Naive thymus-derived CD4-positive, alpha-beta T cell (primary cell): ENCODE measurements around the gene ATP5IF1. TPM values are rescaled to one million over a fixed set of nuclear protein-coding genes. Genes with fewer than 3 reads are reported as not detected.

Source experiments
- ATAC-seq: fragments of 150-1000 bp; cut with Tn5 transposase; 2 replicates; pipeline ENCODE4 v1.10.0; 2021; ENCODE audit warnings: mild to moderate bottlenecking, moderate library complexity
- CTCF ChIA-PET: fragments of 350-600 bp; sonication (Branson Sonifier 250); formaldehyde crosslinking; loops from one replicate; lab custom pipeline; 2021; ENCODE audit warnings: antibody characterized with exemption; lab: Charles Lee
- POLR2A ChIA-PET: fragments of 350-600 bp; sonication (Branson Sonifier 250); formaldehyde crosslinking; loops from one replicate; lab custom pipeline; 2021; ENCODE audit warnings: antibody characterized with exemption, inconsistent platforms; lab: Charles Lee
- DNase-seq, 9 donors: peaks; one replicate each; pipeline versions ENCODE4 v3.0.0 to v3.0.0-alpha.2; 2020 to 2022; ENCODE audit warnings: mixed read lengths in 1 of 9
- H3K27ac ChIP-seq: one replicate; pipeline ENCODE4 v1.7.0; 2013; ENCODE audit warnings: mild to moderate bottlenecking, low read depth, low read length, moderate library complexity
- H3K27me3 ChIP-seq, 2 donors: one replicate each; pipeline ENCODE4 v1.7.0; 2013; ENCODE audit warnings: low read length in 2 of 2, mild to moderate bottlenecking in 2 of 2, moderate library complexity in 2 of 2; ENCODE audit not compliant: control insufficient read depth in 2 of 2, insufficient read depth in 2 of 2
- H3K36me3 ChIP-seq, 3 experiments: 1 replicate in 2 of 3; 2 replicates in 1 of 3; pipeline ENCODE4 v1.7.0; 2013; ENCODE audit warnings: low read length in 3 of 3, mild to moderate bottlenecking in 3 of 3, moderate library complexity in 1 of 3; ENCODE audit not compliant: insufficient read depth in 3 of 3, control insufficient read depth in 2 of 3
- H3K4me1 ChIP-seq, 2 donors: one replicate each; pipeline ENCODE4 v1.7.0; 2013; ENCODE audit warnings: low read length in 2 of 2, mild to moderate bottlenecking in 2 of 2, moderate library complexity in 1 of 2; ENCODE audit not compliant: control insufficient read depth in 2 of 2, insufficient read depth in 2 of 2
- H3K4me3 ChIP-seq: 2 replicates; pipeline ENCODE4 v1.7.0; 2013; ENCODE audit warnings: mild to moderate bottlenecking, low read length
- H3K9me3 ChIP-seq, 3 experiments: 1 replicate in 2 of 3; 2 replicates in 1 of 3; pipeline ENCODE4 v1.7.0; 2013; ENCODE audit warnings: low read length in 3 of 3; ENCODE audit not compliant: control insufficient read depth in 2 of 3
- H3K27ac Mint-ChIP-seq, 9 donors: one replicate each; pipeline ENCODE4 v1.8.0; 2020 to 2022; ENCODE audit warnings: mixed read lengths in 9 of 9, mild to moderate bottlenecking in 8 of 9, moderate library complexity in 5 of 9, inconsistent platforms in 2 of 9
- H3K27me3 Mint-ChIP-seq, 5 donors: one replicate each; pipeline ENCODE4 v1.8.0; 2021 to 2022; ENCODE audit warnings: mixed read lengths in 5 of 5, mild to moderate bottlenecking in 1 of 5
- H3K36me3 Mint-ChIP-seq, 5 donors: one replicate each; pipeline ENCODE4 v1.8.0; 2020 to 2022; ENCODE audit warnings: mixed read lengths in 5 of 5, mild to moderate bottlenecking in 3 of 5, inconsistent platforms in 1 of 5
- H3K4me1 Mint-ChIP-seq, 7 donors: one replicate each; pipeline ENCODE4 v1.8.0; 2020 to 2022; ENCODE audit warnings: mixed read lengths in 7 of 7, mild to moderate bottlenecking in 3 of 7, inconsistent platforms in 1 of 7
- H3K4me3 Mint-ChIP-seq, 10 donors: one replicate each; pipeline ENCODE4 v1.8.0; 2020 to 2022; ENCODE audit warnings: mild to moderate bottlenecking in 10 of 10, mixed read lengths in 10 of 10, moderate library complexity in 6 of 10, inconsistent platforms in 2 of 10
- H3K9me3 Mint-ChIP-seq, 11 donors: one replicate each; pipeline ENCODE4 v1.8.0; 2020 to 2022; ENCODE audit warnings: mixed read lengths in 11 of 11, mild to moderate bottlenecking in 4 of 11, inconsistent platforms in 1 of 11, moderate library complexity in 1 of 11
- intact Hi-C, 2 donors: fragments of 100-400 bp; cut with micrococcal nuclease; formaldehyde crosslinking; loops; one replicate each; pipeline ENCODE4 v1.15.1; 2023
- polyA plus RNA-seq, 2 donors: library from polyadenylated mRNA; unstranded; fragments of 300-500 nt; fragmentation: Illumina TruSeq; gene quantifications; one replicate each; pipeline ENCODE4 v1.2.3, GENCODE V29; 2021
- total RNA-seq, 6 experiments: library from RNA in 5 of 6; stranded (reverse) in 5 of 6; gene quantifications; 1 replicate in 5 of 6; 2 replicates in 1 of 6; pipeline ENCODE4 v1.2.3 and lab custom pipeline; 2021 to 2026

Gene ATP5IF1
- total and polyA plus RNA-seq, 7 experiments from 2014 or later = 68.2 to 640 (median 148) TPM

GRCh38 chr1:28265577-28265976 lies 29.7 kb downstream of the ATP5IF1 start:
- H3K36me3 Mint-ChIP-seq = peaks cover 0 to 5% (median 0%) of the 10 kb centered on the region in 5 donors
- ChIA-PET POLR2A (interaction anchor here (0.9 to 1.1 kb wide), 2 partner anchors 9 to 19 kb away, joined by 3 read pairs; no protein-coding TSS in a partner anchor), CTCF (interaction anchor here (1.0 kb wide), 1 partner anchor 30 kb away, joined by 3 read pairs; the partner anchor contains the start of gene ATP5IF1)
- no peaks in the 10 kb centered on the region for H3K27me3 ChIP-seq
- no peaks in the 10 kb centered on the region for H3K9me3 ChIP-seq
- intact Hi-C loops = no loop called here
- no peak overlapping the region for H3K4me3 ChIP-seq
- no peak overlapping the region for H3K4me3 Mint-ChIP-seq
- ATAC-seq = no peak
- peaks cover 0 to 1% (median 0%) of the 10 kb centered on the region in 11 donors for H3K9me3 Mint-ChIP-seq
- no peaks in the 10 kb centered on the region for H3K36me3 ChIP-seq
- H3K27ac ChIP-seq = no peak overlapping the region
- no peaks in the 10 kb centered on the region for H3K27me3 Mint-ChIP-seq
- no peak overlapping the region for H3K27ac Mint-ChIP-seq
- H3K4me1 Mint-ChIP-seq = peaks cover 8 to 28% (median 14%) of the 10 kb centered on the region in 7 donors
- peaks cover 8% of the 10 kb centered on the region in 2 donors for H3K4me1 ChIP-seq
- DNase-seq = no peak

GRCh38 chr1:28266920-28267322 lies 31.0 kb downstream of the ATP5IF1 start:
- Histone ChIP-seq H3K27me3 (no peaks in the 10 kb centered on the region), H3K27ac (no peak overlapping the region), H3K4me3 (no peak overlapping the region), H3K4me1 (no peaks in the 10 kb centered on the region), H3K36me3 (peaks cover 0 to under 1% (median 0%) of the 10 kb centered on the region in 3 experiments), H3K9me3 (no peaks in the 10 kb centered on the region)
- Mint-ChIP-seq H3K4me1 (peaks cover 0 to 18% (median 4%) of the 10 kb centered on the region in 7 donors), H3K27me3 (no peaks in the 10 kb centered on the region), H3K9me3 (peaks cover 0 to 1% (median 0%) of the 10 kb centered on the region in 11 donors), H3K4me3 (no peak overlapping the region), H3K27ac (peak overlapping the region in 1 of 9 donors; percentile 18), H3K36me3 (peaks cover 0 to 3% (median 0%) of the 10 kb centered on the region in 5 donors)
- CTCF ChIA-PET = interaction anchor here (0.6 to 1.0 kb wide), 2 partner anchors 31 to 1104 kb away, joined by 3 read pairs; partner anchors contain the start of gene ATP5IF1
- intact Hi-C loops = no loop called here
- no peak for DNase-seq
- POLR2A ChIA-PET = interaction anchor here (0.6 to 1.1 kb wide), 2 partner anchors 11 to 18 kb away, joined by 3 read pairs; no protein-coding TSS in a partner anchor
- ATAC-seq = no peak

DNA sequence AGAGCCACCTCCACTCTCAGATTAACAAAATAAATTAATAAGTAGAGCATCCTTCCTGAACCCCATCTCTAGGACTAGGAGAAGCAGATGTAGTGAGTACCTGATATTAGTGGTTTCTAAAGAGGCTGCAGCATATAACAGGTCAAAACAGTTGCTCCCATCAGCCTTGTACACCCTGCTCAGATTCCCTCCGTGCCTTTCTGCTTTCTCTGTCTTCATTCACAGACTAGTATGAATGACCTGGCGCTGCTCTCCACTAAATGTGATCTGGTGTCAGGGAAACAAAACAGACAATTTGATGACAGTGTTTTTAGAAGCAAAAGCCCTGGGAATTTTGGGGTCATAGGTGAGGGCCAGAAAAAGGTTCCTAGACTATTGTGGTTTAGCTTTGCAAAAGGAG lies 31.7 kb downstream of the ATP5IF1 start:
- Mint-ChIP-seq H3K36me3 (peaks cover 0 to 3% (median 0%) of the 10 kb centered on the region in 5 donors), H3K4me1 (peaks cover 0 to 14% (median 4%) of the 10 kb centered on the region in 7 donors), H3K27me3 (no peaks in the 10 kb centered on the region), H3K9me3 (peaks cover 0 to 1% (median 0%) of the 10 kb centered on the region in 11 donors), H3K27ac (peak overlapping the region in 2 of 9 donors; percentile 33 to 42), H3K4me3 (no peak overlapping the region)
- Histone ChIP-seq H3K36me3 (peaks cover 0 to 8% (median 0%) of the 10 kb centered on the region in 3 experiments), H3K27me3 (no peaks in the 10 kb centered on the region), H3K27ac (no peak overlapping the region), H3K4me3 (no peak overlapping the region), H3K9me3 (no peaks in the 10 kb centered on the region), H3K4me1 (no peaks in the 10 kb centered on the region)
- POLR2A ChIA-PET = interaction anchor here (0.6 kb wide), 1 partner anchor 19 kb away, joined by 3 read pairs; no protein-coding TSS in a partner anchor
- DNase-seq (no peak), ATAC-seq (no peak)
- intact Hi-C loops = no loop called here
- CTCF ChIA-PET = no interaction called here

GRCh38 chr1:28269529-28269928 lies 33.6 kb downstream of the ATP5IF1 start:
- peaks cover 0 to 27% (median 0%) of the 10 kb centered on the region in 3 experiments for H3K36me3 ChIP-seq
- DNase-seq = no peak
- Mint-ChIP-seq H3K36me3 (peaks cover 0 to 10% (median 0%) of the 10 kb centered on the region in 5 donors), H3K27ac (peak overlapping the region in 1 of 9 donors; percentile 28), H3K9me3 (no peaks in the 10 kb centered on the region), H3K4me1 (peaks cover 0 to 9% (median 4%) of the 10 kb centered on the region in 7 donors), H3K4me3 (no peak overlapping the region), H3K27me3 (no peaks in the 10 kb centered on the region)
- ChIA-PET CTCF (interaction anchor here (0.6 to 0.9 kb wide), 3 partner anchors 21 to 79 kb away, joined by 3 to 9 read pairs (median 3); no protein-coding TSS in a partner anchor), POLR2A (interaction anchor here (0.6 to 1.3 kb wide), 3 partner anchors 11 to 62 kb away, joined by 3 to 7 read pairs (median 3); partner anchors contain the start of gene SESN2)
- no peaks in the 10 kb centered on the region for H3K4me1 ChIP-seq
- no peak overlapping the region for H3K27ac ChIP-seq
- H3K9me3 ChIP-seq = no peaks in the 10 kb centered on the region
- no peaks in the 10 kb centered on the region for H3K27me3 ChIP-seq
- intact Hi-C loops = no loop called here
- no peak overlapping the region for H3K4me3 ChIP-seq
- no peak for ATAC-seq

DNA sequence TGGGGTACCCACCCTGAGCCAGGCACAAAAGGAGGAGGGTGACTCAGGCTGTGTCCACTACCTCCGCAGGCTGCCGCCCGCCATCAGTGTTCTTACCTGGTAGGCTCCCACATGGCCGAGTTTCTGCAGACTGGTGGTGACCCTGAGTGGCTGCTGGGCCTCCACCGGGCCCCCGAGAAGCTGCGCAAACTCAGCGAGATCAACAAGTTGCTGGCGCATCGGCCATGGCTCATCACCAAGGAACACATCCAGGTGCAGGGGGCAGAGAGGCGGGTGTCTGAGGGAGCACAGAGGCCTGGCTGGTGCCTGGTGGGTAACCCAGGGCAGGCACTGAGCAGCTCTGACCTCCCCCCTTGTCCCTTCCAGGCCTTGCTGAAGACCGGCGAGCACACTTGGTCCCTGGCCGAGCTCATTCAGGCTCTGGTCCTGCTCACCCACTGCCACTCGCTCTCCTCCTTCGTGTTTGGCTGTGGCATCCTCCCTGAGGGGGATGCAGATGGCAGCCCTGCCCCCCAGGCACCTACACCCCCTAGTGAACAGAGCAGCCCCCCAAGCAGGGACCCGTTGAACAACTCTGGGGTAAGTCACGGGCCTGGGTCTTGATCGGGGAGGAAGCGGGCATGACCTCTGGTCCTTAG lies 36.4 kb downstream of the ATP5IF1 start:
- ChIA-PET POLR2A (no interaction called here), CTCF (interaction anchor here (0.6 kb wide), 1 partner anchor 43 kb away, joined by 3 read pairs; no protein-coding TSS in a partner anchor)
- no peaks in the 10 kb centered on the region for H3K27me3 ChIP-seq
- Mint-ChIP-seq H3K27me3 (no peaks in the 10 kb centered on the region), H3K4me1 (peaks cover 0 to 6% (median 3%) of the 10 kb centered on the region in 7 donors), H3K4me3 (no peak overlapping the region), H3K27ac (no peak overlapping the region), H3K9me3 (no peaks in the 10 kb centered on the region), H3K36me3 (peaks cover 0 to 17% (median 4%) of the 10 kb centered on the region in 5 donors)
- no peak overlapping the region for H3K4me3 ChIP-seq
- H3K27ac ChIP-seq = no peak overlapping the region
- DNase-seq (no peak), ATAC-seq (no peak)
- H3K4me1 ChIP-seq = no peaks in the 10 kb centered on the region
- intact Hi-C loops = no loop called here
- peaks cover 0 to 36% (median 0%) of the 10 kb centered on the region in 3 experiments for H3K36me3 ChIP-seq
- H3K9me3 ChIP-seq = no peaks in the 10 kb centered on the region

- Mint-ChIP-seq H3K4me3 (no peak overlapping the region), H3K27ac (no peak overlapping the region), H3K4me1 (peaks cover 0 to 3% (median 0%) of the 10 kb centered on the region in 7 donors), H3K36me3 (peaks cover 0 to 24% (median 9%) of the 10 kb centered on the region in 5 donors), H3K9me3 (no peaks in the 10 kb centered on the region), H3K27me3 (no peaks in the 10 kb centered on the region)
- no peak overlapping the region for H3K27ac ChIP-seq
- DNase-seq = no peak
- no peaks in the 10 kb centered on the region for H3K27me3 ChIP-seq
- H3K4me3 ChIP-seq = no peak overlapping the region
- no peaks in the 10 kb centered on the region for H3K9me3 ChIP-seq
- ChIA-PET POLR2A (interaction anchor here (1.1 kb wide), 1 partner anchor 13 kb away, joined by 3 read pairs; no protein-coding TSS in a partner anchor), CTCF (no interaction called here)
- intact Hi-C loops = no loop called here
- no peak for ATAC-seq
- H3K36me3 ChIP-seq = peaks cover 0 to 39% (median 0%) of the 10 kb centered on the region in 3 experiments
- no peaks in the 10 kb centered on the region for H3K4me1 ChIP-seq
These were observed 37.4 kb downstream of the ATP5IF1 start for GRCh38 chr1:28273216-28273860.
